Measurements from ENCODE around the gene KRT20.
"Not testable (repeated sequence)": the region's sequence is repeated elsewhere in the genome, so short reads cannot be mapped to it uniquely, and the experiment has no call there.

The KRT20 gene

GRCh38 chr17:40864661-40865390, 20.2 kb downstream of the KRT20 start:
- no peak for TF ChIP-seq CTCF (IDR thresholded peaks at IDR 0.05; ENCODE audit: low read depth, low read length)
- no peak overlapping the region for H3K4me3 ChIP-seq (ENCODE audit: low read depth, low read length)

GRCh38 chr17:40862985-40863733, 21.9 kb downstream of the KRT20 start:
- peak; percentile 20; the same call in 1 of the 2 replicates for TF ChIP-seq CTCF (IDR thresholded peaks at IDR 0.05; ENCODE audit: low read depth, low read length)
- no peak overlapping the region for H3K4me3 ChIP-seq (ENCODE audit: low read depth, low read length)

GRCh38 chr17:40859536-40859935, 25.5 kb downstream of the KRT20 start:
- no peak for TF ChIP-seq CTCF (IDR thresholded peaks at IDR 0.05; ENCODE audit: low read depth, low read length)
- no peak overlapping the region for H3K4me3 ChIP-seq (ENCODE audit: low read depth, low read length)

- H3K4me3 ChIP-seq (ENCODE audit: low read depth, low read length), result not testable (repeated sequence)
Observed at GRCh38 chr17:40858667-40859066, 26.4 kb downstream of the KRT20 start.

GRCh38 chr17:40857535-40857934, 27.5 kb downstream of the KRT20 start:
- H3K4me3 ChIP-seq (ENCODE audit: low read depth, low read length), result no peak overlapping the region
- TF ChIP-seq CTCF (IDR thresholded peaks at IDR 0.05; ENCODE audit: low read depth, low read length), result no peak

GRCh38 chr17:40854175-40854814, 30.7 kb downstream of the KRT20 start:
- H3K4me3 ChIP-seq (ENCODE audit: low read depth, low read length), result no peak overlapping the region
- TF ChIP-seq CTCF (IDR thresholded peaks at IDR 0.05; ENCODE audit: low read depth, low read length), result no peak

- no peak overlapping the region for H3K4me3 ChIP-seq (ENCODE audit: low read depth, low read length)
- no peak for TF ChIP-seq CTCF (IDR thresholded peaks at IDR 0.05; ENCODE audit: low read depth, low read length)
Observed at GRCh38 chr17:40852364-40852763, 32.7 kb downstream of the KRT20 start.
